GM12878 (cell line): ENCODE measurements around the gene OR5K1.

Experiments
- CBX5 ChIP-seq: sonication (generic); IDR thresholded peaks from 2 replicates; pipeline ENCODE4 v1.6.1; 2016; ENCODE audit warnings: low read depth, moderate library complexity, mild to moderate bottlenecking, inconsistent platforms
- ETV6 ChIP-seq, 2 experiments: fragments of 450-650 bp in 1 of 2; IDR thresholded peaks in 1 of 2; conservative IDR thresholded peaks in 1 of 2; 2 replicates each; pipeline ENCODE4 v1.6.1; 2014; ENCODE audit warnings: antibody characterized with exemption in 1 of 2, borderline replicate concordance in 1 of 2, low read depth in 1 of 2, mild to moderate bottlenecking in 1 of 2, moderate library complexity in 1 of 2
- NFIC ChIP-seq: IDR thresholded peaks from 2 replicates; pipeline ENCODE4 v1.6.1; 2012; ENCODE audit warnings: low read depth, mild to moderate bottlenecking, inconsistent platforms, low read length, moderate library complexity

DNA sequence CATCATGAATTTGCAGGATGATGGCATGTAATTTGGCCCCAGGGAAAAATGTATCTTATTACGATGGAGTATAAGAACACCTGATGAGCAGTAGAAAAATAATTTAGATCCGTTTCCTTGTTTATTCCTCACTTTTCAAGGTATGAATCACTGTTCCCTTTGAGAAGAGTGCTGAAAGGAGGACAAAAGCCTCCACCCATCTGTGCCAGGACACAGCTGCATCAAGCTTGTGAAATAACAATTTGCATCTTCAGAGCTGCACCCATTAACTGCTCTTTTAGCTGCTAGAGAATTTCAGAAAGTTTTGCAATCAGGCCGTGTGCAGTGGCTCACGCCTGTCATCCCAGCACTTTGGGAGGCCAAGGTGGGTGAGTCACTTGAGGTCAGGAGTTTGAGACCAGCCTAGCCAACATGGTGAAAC lies 50.1 kb downstream of the OR5K1 start:
- TF ChIP-seq NFIC (no peak), ETV6 (conservative IDR thresholded peaks at IDR 0.05 in 1 of 2, IDR thresholded peaks at IDR 0.05 in 1 of 2; ENCODE audit: borderline replicate concordance in 1 of 2, low read depth in 1 of 2) (no peak), CBX5 (no peak)
